ENCODE results near the gene ARHGAP32.
"Not testable (repeated sequence)": the region's sequence is repeated elsewhere in the genome, so short reads cannot be mapped to it uniquely, and the experiment has no call there.

The ARHGAP32 gene

GRCh38 chr11:129195682-129196081, 3.6 kb upstream of the ARHGAP32 start:
- DNase-seq = no peak

- no peak for DNase-seq
These were observed 476 bp downstream of the ARHGAP32 start for GRCh38 chr11:129191649-129192048.

GRCh38 chr11:129190087-129190486, 2.0 kb downstream of the ARHGAP32 start:
- no peak for DNase-seq

GRCh38 chr11:129189646-129190045, 2.5 kb downstream of the ARHGAP32 start:
- DNase-seq = no peak

- DNase-seq = not testable (repeated sequence)
These were observed 7.0 kb downstream of the ARHGAP32 start for GRCh38 chr11:129185082-129185481.

GRCh38 chr11:129184581-129184980, 7.5 kb downstream of the ARHGAP32 start:
- DNase-seq = no peak

GRCh38 chr11:129167315-129167714, 24.8 kb downstream of the ARHGAP32 start:
- no peak for DNase-seq

GRCh38 chr11:129163714-129164164, 28.4 kb downstream of the ARHGAP32 start:
- no peak for DNase-seq

GRCh38 chr11:129157080-129157479, 35.0 kb downstream of the ARHGAP32 start:
- DNase-seq = not testable (repeated sequence)

- no peak for DNase-seq
These were observed 36.4 kb downstream of the ARHGAP32 start for GRCh38 chr11:129155745-129156144.

GRCh38 chr11:129148487-129148886, 43.6 kb downstream of the ARHGAP32 start:
- no peak for DNase-seq

- no peak for DNase-seq
These were observed 45.9 kb downstream of the ARHGAP32 start for GRCh38 chr11:129146191-129146590.

GRCh38 chr11:129145276-129145675, 46.8 kb downstream of the ARHGAP32 start:
- no peak for DNase-seq

GRCh38 chr11:129144256-129144655, 47.9 kb downstream of the ARHGAP32 start:
- DNase-seq = no peak

GRCh38 chr11:129143335-129143734, 48.8 kb downstream of the ARHGAP32 start:
- no peak for DNase-seq

- no peak for DNase-seq
These were observed 50.2 kb downstream of the ARHGAP32 start for GRCh38 chr11:129141748-129142523.

GRCh38 chr11:129131316-129131715, 60.8 kb downstream of the ARHGAP32 start:
- DNase-seq = no peak

GRCh38 chr11:129128881-129129620, 63.1 kb downstream of the ARHGAP32 start:
- DNase-seq = not testable (repeated sequence)

- no peak for DNase-seq
These were observed 73.1 kb downstream of the ARHGAP32 start for GRCh38 chr11:129119036-129119435.

- no peak for DNase-seq
These were observed 74.4 kb downstream of the ARHGAP32 start for GRCh38 chr11:129117595-129118350.

- DNase-seq = no peak
These were observed 76.2 kb downstream of the ARHGAP32 start for GRCh38 chr11:129115652-129116586.

GRCh38 chr11:129109701-129110100, 82.4 kb downstream of the ARHGAP32 start:
- DNase-seq = no peak
